GM21576 (cell line): ENCODE data around the gene BMP7.

Experiments
- ATAC-seq: cut with Tn5 transposase; IDR thresholded peaks from one replicate; pipeline ENCODE4 v1.9.1; 2021; ENCODE audit warnings: mild to moderate bottlenecking, moderate library complexity; ENCODE audit not compliant: unreplicated experiment

Gene BMP7

GRCh38 chr20:57131601-57132391 is 134.6 kb downstream of the BMP7 start:
- ATAC-seq = no peak

- no peak for ATAC-seq
Measured at GRCh38 chr20:57131077-57131476, 135.4 kb downstream of the BMP7 start.

- ATAC-seq = no peak
Measured at GRCh38 chr20:57130160-57130772, 136.2 kb downstream of the BMP7 start.

GRCh38 chr20:57129303-57129702 is 137.1 kb downstream of the BMP7 start:
- no peak for ATAC-seq

GRCh38 chr20:57128044-57128757 is 138.2 kb downstream of the BMP7 start:
- no peak for ATAC-seq

GRCh38 chr20:57126481-57127092 is 139.9 kb downstream of the BMP7 start:
- no peak for ATAC-seq

- no peak for ATAC-seq
Measured at GRCh38 chr20:57124800-57125517, 141.5 kb downstream of the BMP7 start.

GRCh38 chr20:57124366-57124765 is 142.1 kb downstream of the BMP7 start:
- ATAC-seq = no peak

- ATAC-seq = no peak
Measured at GRCh38 chr20:57123504-57123903, 142.9 kb downstream of the BMP7 start.

- no peak for ATAC-seq
Measured at GRCh38 chr20:57122536-57123489, 143.6 kb downstream of the BMP7 start.

GRCh38 chr20:57118964-57119363 is 147.5 kb downstream of the BMP7 start:
- no peak for ATAC-seq
